ENCODE measurements around the gene IGBP1.
"Not testable (repeated sequence)": the region's sequence is repeated elsewhere in the genome, so short reads cannot be mapped to it uniquely, and the experiment has no call there.

The IGBP1 gene

GRCh38 chrX:70166601-70167590, 33.6 kb downstream of the IGBP1 start:
- DNase-seq (ENCODE audit: insufficient read length, low spot score) (no peak), FAIRE-seq (no peak)

GRCh38 chrX:70168238-70169188, 35.3 kb downstream of the IGBP1 start:
- FAIRE-seq, result no peak
- no peak for DNase-seq (ENCODE audit: insufficient read length, low spot score)

- no peak for FAIRE-seq
- no peak for DNase-seq (ENCODE audit: insufficient read length, low spot score)
Measured at GRCh38 chrX:70169281-70169680, 36.0 kb downstream of the IGBP1 start.

GRCh38 chrX:70171624-70172023, 38.4 kb downstream of the IGBP1 start:
- no peak for DNase-seq (ENCODE audit: insufficient read length, low spot score)
- FAIRE-seq, result no peak

- FAIRE-seq (no peak), DNase-seq (ENCODE audit: insufficient read length, low spot score) (no peak)
Measured at GRCh38 chrX:70172221-70172620, 39.0 kb downstream of the IGBP1 start.

- FAIRE-seq (no peak), DNase-seq (ENCODE audit: insufficient read length, low spot score) (no peak)
Measured at GRCh38 chrX:70172964-70173363, 39.7 kb downstream of the IGBP1 start.

GRCh38 chrX:70174754-70175153, 41.5 kb downstream of the IGBP1 start:
- DNase-seq (ENCODE audit: insufficient read length, low spot score) (no peak), FAIRE-seq (peak; percentile 21)

GRCh38 chrX:70175338-70175737, 42.1 kb downstream of the IGBP1 start:
- FAIRE-seq, result peak; percentile 8
- DNase-seq (ENCODE audit: insufficient read length, low spot score), result no peak

- no peak for DNase-seq (ENCODE audit: insufficient read length, low spot score)
- FAIRE-seq, result peak; percentile 74
Measured at GRCh38 chrX:70176938-70177533, 43.8 kb downstream of the IGBP1 start, which contains the start of gene DGAT2L6. TSS of gene DGAT2L6 (plus strand) at chrX:70177483. CDS start at chrX:70177583, 100 bp downstream.

- FAIRE-seq, result no peak
Measured at GRCh38 chrX:70183091-70183490, 49.8 kb downstream of the IGBP1 start.

GRCh38 chrX:70190225-70190624, 57.0 kb downstream of the IGBP1 start:
- FAIRE-seq, result no peak
- DNase-seq (ENCODE audit: insufficient read length, low spot score), result no peak

More at GRCh38 chrX:70183091-70183490, 49.8 kb downstream of the IGBP1 start:
- DNase-seq (ENCODE audit: insufficient read length, low spot score), result no peak

- FAIRE-seq, result peak; percentile 79
Measured at GRCh38 chrX:70196961-70197720, 63.9 kb downstream of the IGBP1 start.

GRCh38 chrX:70201732-70202131, 68.5 kb downstream of the IGBP1 start:
- DNase-seq (ENCODE audit: insufficient read length, low spot score) (no peak), FAIRE-seq (no peak)

More at GRCh38 chrX:70196961-70197720, 63.9 kb downstream of the IGBP1 start:
- DNase-seq (ENCODE audit: insufficient read length, low spot score), result peak; percentile 12

GRCh38 chrX:70208479-70208878, 75.2 kb downstream of the IGBP1 start:
- no peak for DNase-seq (ENCODE audit: insufficient read length, low spot score)
- FAIRE-seq, result no peak

GRCh38 chrX:70209570-70209969, 76.3 kb downstream of the IGBP1 start:
- not testable (repeated sequence) for DNase-seq (ENCODE audit: insufficient read length, low spot score); FAIRE-seq

Data from GM19239 (cell line).